ENCODE results near the gene ACTL9.

The ACTL9 gene

GRCh38 chr19:8695911-8696310 is 2.7 kb downstream of the ACTL9 start:
- TF ChIP-seq CTCF (IDR thresholded peaks at IDR 0.05; ENCODE audit: low read depth, low read length) = no peak
- DNase-seq (ENCODE audit: extremely low read depth, low read depth) = no peak

- no peak for TF ChIP-seq CTCF (IDR thresholded peaks at IDR 0.05; ENCODE audit: low read depth, low read length)
- no peak for DNase-seq (ENCODE audit: extremely low read depth, low read depth)
Measured at GRCh38 chr19:8695501-8695900, 3.1 kb downstream of the ACTL9 start.

GRCh38 chr19:8690753-8691539 is 7.6 kb downstream of the ACTL9 start:
- TF ChIP-seq CTCF (IDR thresholded peaks at IDR 0.05; ENCODE audit: low read depth, low read length) = no peak
- no peak for DNase-seq (ENCODE audit: extremely low read depth, low read depth)

- no peak for TF ChIP-seq CTCF (IDR thresholded peaks at IDR 0.05; ENCODE audit: low read depth, low read length)
- no peak for DNase-seq (ENCODE audit: extremely low read depth, low read depth)
Measured at GRCh38 chr19:8688930-8689329, 9.7 kb downstream of the ACTL9 start.

- DNase-seq (ENCODE audit: extremely low read depth, low read depth) = no peak
- TF ChIP-seq CTCF (IDR thresholded peaks at IDR 0.05; ENCODE audit: low read depth, low read length) = no peak
Measured at GRCh38 chr19:8686549-8686948, 12.0 kb downstream of the ACTL9 start.

GRCh38 chr19:8684001-8684902 is 14.3 kb downstream of the ACTL9 start:
- DNase-seq (ENCODE audit: extremely low read depth, low read depth) = no peak
- TF ChIP-seq CTCF (IDR thresholded peaks at IDR 0.05; ENCODE audit: low read depth, low read length) = no peak

- TF ChIP-seq CTCF (IDR thresholded peaks at IDR 0.05; ENCODE audit: low read depth, low read length) = no peak
- no peak for DNase-seq (ENCODE audit: extremely low read depth, low read depth)
Measured at GRCh38 chr19:8682931-8683330, 15.7 kb downstream of the ACTL9 start.
